Coronary artery (tissue), 2 donors: ENCODE data around the gene PRSS12.

Experiments used
- DNase-seq: peaks from one replicate; pipeline ENCODE4 v3.0.0-alpha.2; 2017; ENCODE audit warnings: low spot score
- H3K27ac ChIP-seq, 2 donors: fragments of 200-600 bp; sonication (generic); one replicate each; pipeline ENCODE4 v1.5.1; 2016 to 2019
- H3K4me3 ChIP-seq: fragments of 200-600 bp; sonication (generic); 2 replicates; pipeline ENCODE4 v1.5.1; 2016; ENCODE audit warnings: mild to moderate bottlenecking, moderate library complexity
- TF ChIP-seq, protein P1 (sequence below): fragments of 200-600 bp; sonication (generic); IDR thresholded peaks from one replicate; pipeline ENCODE4 v1.5.1; 2019; ENCODE audit warnings: antibody characterized with exemption

PRSS12 gene

DNA sequence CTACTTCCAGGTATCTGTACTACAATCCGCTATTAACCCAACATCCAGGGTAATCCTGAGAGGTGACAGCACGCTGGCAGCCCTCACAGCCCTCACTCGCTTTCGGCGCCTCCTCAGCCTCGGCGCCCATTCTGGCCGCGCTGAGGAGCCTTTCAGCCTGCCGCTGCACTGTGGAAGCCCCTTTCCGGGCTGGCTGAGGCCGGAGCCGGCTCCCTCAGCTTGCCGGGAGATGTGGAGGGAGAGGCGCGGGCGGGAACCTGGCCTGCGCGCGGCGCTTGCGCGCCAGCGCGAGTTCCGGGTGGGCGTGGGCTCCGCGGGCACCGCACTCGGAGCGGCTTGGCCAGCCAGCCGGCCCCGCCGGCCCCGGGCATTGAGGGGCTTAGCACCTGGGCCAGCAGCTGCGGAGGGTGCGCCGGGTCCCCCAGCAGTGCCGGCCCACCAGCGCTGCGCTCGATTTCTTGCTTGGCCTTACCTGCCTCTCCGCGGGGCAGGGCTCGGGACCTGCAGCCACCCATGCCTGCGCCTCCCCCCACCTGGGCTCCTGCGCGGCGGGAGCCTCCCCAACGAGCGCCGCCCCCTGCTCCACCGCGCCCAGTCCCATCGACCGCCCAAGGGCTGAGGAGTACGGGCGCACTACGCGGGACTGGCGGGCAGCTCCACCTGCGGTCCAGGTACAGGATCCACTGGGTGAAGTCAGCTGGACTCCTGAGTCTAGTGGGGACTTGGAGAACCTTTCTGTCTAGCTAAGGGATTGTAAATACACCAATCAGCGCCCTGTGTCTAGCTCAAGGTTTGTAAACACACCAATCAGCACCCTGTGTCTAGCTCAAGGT, 87.3 kb downstream of the PRSS12 start:
- peak overlapping the region; percentile 68 for H3K4me3 ChIP-seq
- TF ChIP-seq, protein P1, sequence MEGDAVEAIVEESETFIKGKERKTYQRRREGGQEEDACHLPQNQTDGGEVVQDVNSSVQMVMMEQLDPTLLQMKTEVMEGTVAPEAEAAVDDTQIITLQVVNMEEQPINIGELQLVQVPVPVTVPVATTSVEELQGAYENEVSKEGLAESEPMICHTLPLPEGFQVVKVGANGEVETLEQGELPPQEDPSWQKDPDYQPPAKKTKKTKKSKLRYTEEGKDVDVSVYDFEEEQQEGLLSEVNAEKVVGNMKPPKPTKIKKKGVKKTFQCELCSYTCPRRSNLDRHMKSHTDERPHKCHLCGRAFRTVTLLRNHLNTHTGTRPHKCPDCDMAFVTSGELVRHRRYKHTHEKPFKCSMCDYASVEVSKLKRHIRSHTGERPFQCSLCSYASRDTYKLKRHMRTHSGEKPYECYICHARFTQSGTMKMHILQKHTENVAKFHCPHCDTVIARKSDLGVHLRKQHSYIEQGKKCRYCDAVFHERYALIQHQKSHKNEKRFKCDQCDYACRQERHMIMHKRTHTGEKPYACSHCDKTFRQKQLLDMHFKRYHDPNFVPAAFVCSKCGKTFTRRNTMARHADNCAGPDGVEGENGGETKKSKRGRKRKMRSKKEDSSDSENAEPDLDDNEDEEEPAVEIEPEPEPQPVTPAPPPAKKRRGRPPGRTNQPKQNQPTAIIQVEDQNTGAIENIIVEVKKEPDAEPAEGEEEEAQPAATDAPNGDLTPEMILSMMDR: no peak
- no peak overlapping the region for H3K27ac ChIP-seq
- no peak for DNase-seq

DNA sequence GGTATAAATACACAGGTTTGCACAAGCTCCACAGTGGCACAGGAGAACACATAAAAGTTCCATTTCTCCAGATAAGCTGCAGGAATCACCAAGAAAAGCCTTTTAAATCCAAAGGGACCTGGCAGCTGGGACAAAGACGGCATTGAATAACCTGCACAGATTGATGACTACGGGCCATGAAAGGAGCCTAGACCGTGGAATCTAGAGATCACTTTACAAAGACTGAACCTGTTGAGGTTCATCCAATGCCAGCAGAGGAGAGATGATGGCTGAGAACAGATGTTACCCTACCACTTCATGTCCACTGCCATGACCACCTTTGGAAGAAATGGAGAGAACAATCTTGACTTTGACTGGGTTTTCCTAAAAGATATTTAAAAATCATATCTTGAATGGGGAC, 88.7 kb downstream of the PRSS12 start:
- TF ChIP-seq, protein P1: no peak
- no peak for DNase-seq
- Histone ChIP-seq H3K4me3 (no peak overlapping the region), H3K27ac (no peak overlapping the region)

DNA sequence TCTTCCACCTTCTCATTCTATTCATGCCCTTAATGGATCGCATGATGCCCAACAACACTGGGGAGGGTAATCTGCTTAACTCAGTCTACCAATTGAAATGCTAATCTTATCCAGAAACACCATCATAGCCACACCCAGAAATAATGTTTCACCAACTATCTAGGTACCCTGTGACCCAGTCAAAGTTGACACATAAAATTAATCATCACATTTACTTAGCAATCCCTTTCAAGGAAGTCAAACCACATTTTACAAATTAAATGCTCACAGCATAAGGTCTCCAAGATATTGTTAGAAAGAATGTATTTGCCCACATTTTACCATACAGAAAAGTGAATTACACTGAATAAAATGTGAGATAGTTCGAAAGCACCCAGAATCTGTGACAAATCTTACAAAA, 92.5 kb downstream of the PRSS12 start:
- Histone ChIP-seq H3K4me3 (no peak overlapping the region), H3K27ac (no peak overlapping the region)
- TF ChIP-seq, protein P1: no peak
- DNase-seq: no peak

DNA sequence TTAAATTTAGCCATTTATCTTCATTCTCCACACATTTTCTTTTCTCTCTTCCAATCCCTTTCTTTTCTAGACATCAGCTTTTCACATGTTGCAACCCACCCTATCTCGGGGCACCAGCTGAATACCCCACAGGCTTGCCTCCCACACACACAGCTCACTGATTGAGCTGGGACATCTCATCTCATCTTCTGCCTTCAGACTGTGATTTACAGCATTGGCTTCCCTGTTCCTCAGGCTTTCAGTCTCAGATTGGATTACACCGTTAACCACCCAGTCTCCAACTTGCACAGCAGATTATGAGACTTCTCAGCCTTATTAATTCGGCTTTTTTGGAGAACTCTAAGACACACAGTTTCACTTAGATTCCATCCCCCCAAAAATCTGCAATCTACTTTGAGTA, 93.7 kb downstream of the PRSS12 start:
- no peak overlapping the region for H3K27ac ChIP-seq
- no peak overlapping the region for H3K4me3 ChIP-seq
- DNase-seq: no peak
- TF ChIP-seq, protein P1: no peak

DNA sequence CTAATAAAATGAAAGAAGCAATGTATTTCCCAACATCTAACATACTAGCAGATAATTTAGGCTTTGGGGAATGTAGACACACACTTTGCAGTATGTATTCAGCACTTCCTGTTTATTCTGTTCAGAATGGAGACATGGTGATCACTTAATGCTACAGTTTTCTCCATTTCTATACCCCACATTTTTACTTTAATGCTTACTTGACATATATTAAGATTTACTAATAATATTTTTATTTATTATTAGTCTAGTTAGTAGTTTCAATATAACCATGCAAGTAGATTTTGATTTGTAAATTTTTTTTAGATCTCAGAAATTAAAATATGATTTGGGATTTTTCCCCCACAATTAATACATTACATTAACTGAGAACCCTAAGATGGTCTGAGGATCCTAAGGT, 98.4 kb downstream of the PRSS12 start:
- Histone ChIP-seq H3K27ac (no peak overlapping the region), H3K4me3 (no peak overlapping the region)
- TF ChIP-seq, protein P1: no peak
- no peak for DNase-seq

DNA sequence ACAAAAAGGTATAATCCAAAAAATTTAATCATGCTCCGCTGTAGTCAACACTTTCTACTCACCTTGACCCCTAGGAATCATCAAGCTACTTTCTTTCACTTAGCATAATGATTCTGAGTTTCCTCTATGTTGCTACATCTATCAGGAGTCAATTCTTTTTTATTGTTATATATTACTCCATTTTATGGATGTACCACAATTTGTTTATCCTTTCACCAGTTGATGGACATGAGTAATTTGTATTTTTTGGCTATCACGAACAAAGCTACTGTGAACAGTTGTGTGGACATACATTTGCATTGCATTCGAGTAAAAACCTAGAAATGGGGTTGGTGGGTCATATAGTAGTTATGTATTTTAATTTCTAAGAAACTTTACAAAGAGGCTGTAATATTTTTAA, 102.9 kb downstream of the PRSS12 start:
- DNase-seq: no peak
- TF ChIP-seq, protein P1: no peak
- H3K27ac ChIP-seq: no peak overlapping the region
- no peak overlapping the region for H3K4me3 ChIP-seq

DNA sequence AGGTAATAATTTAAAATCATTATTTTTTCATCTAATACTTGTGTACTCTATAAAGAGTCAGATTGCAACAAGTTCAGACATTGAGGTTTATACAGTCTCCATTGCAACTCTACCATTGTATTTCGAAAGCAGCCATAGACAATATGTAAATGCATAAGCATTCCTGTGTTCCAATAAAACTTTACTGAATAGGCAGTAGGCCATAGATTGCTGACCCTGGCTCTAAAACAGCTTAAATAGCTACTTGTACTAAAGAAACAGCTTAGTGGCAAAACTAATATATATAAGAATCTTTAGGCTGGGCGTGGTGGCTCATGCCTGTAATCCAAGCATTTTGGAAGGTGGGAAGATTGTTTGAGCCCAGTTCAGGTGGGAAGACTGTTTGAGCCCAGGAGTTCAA, 115.3 kb downstream of the PRSS12 start:
- H3K4me3 ChIP-seq: no peak overlapping the region
- TF ChIP-seq, protein P1: no peak
- no peak for DNase-seq
- H3K27ac ChIP-seq: no peak overlapping the region
